ENCODE results near the gene HRCT1. TPM values are rescaled to one million over a fixed set of nuclear protein-coding genes. Genes with fewer than 3 reads are reported as not detected.

Gene HRCT1
- total RNA-seq, 1 experiment from 2014 or later = 0.32 TPM

- no peaks in the 10 kb centered on the region for H3K27me3 ChIP-seq (ENCODE audit: insufficient read depth, low read length)
- H3K4me2 ChIP-seq (ENCODE audit: low read length) = no peak overlapping the region
- POLR2A ChIA-PET = no interaction called here
- no peak overlapping the region for H3K9ac ChIP-seq (ENCODE audit: low read length)
- ATAC-seq (no peak), DNase-seq (ENCODE audit: low read depth, low spot score) (no peak)
- H3K9me3 ChIP-seq (ENCODE audit: control insufficient read depth in 1 of 2, insufficient read depth in 1 of 2, low read depth in 1 of 2, low read length in 2 of 2) = no peaks in the 10 kb centered on the region
- no peaks in the 10 kb centered on the region for H3K9me2 ChIP-seq (ENCODE audit: insufficient read depth)
- H2AFZ ChIP-seq (ENCODE audit: low read depth, low read length, poor library complexity, severe bottlenecking) = no peak overlapping the region
- TF ChIP-seq YY1 (IDR thresholded peaks at IDR 0.05; ENCODE audit: extremely low read depth, insufficient replicate concordance, low read depth, low read length) = no peak
- no peak for TF ChIP-seq CEBPB (IDR thresholded peaks at IDR 0.05; ENCODE audit: low read depth)
- TF ChIP-seq CTCF (IDR thresholded peaks at IDR 0.05 in 2 of 3, conservative IDR thresholded peaks at IDR 0.05 in 1 of 3; ENCODE audit: borderline replicate concordance in 1 of 3, insufficient read depth in 1 of 3, low read depth in 2 of 3, low read length in 2 of 3) = no peak
- TF ChIP-seq FOSL1 (IDR thresholded peaks at IDR 0.05; ENCODE audit: low read depth) = no peak
- TF ChIP-seq RAD21 (IDR thresholded peaks at IDR 0.05; ENCODE audit: low read depth) = no peak
- TF ChIP-seq ATF3 (IDR thresholded peaks at IDR 0.05) = no peak
- TF ChIP-seq ZNF274 (IDR thresholded peaks at IDR 0.05; ENCODE audit: low read depth, low read length) = no peak
- TF ChIP-seq EZH2 (IDR thresholded peaks at IDR 0.05) = no peak
- no peak for TF ChIP-seq ZFX (IDR thresholded peaks at IDR 0.05)
- no peak for TF ChIP-seq SP1 (IDR thresholded peaks at IDR 0.05; ENCODE audit: low read depth)
- H4K20me1 ChIP-seq (ENCODE audit: insufficient read depth) = no peaks in the 10 kb centered on the region
- no peaks in the 10 kb centered on the region for H3K79me2 ChIP-seq (ENCODE audit: insufficient read depth, low read length)
- H3K4me1 ChIP-seq (ENCODE audit: control insufficient read depth in 1 of 2, insufficient read depth in 2 of 2, low read length in 2 of 2) = no peaks in the 10 kb centered on the region
- CTCF ChIA-PET = interaction anchor here (1.1 kb wide), 1 partner anchor 9 kb away, joined by 5 read pairs; no protein-coding TSS in a partner anchor
- RAD21 ChIA-PET (ENCODE audit: low non-redundant PET in 1 of 2, low total read pairs in 2 of 2, uncharacterized antibody in 2 of 2, unreplicated experiment in 2 of 2) = no interaction called here
- no peak overlapping the region for H3K4me3 ChIP-seq (replicated peaks in 1 of 2; ENCODE audit: low read depth in 1 of 2, low read length in 2 of 2)
- H3K27ac ChIP-seq (ENCODE audit: low read depth, low read length) = no peak overlapping the region
- BruUV-seq (replicated peaks) = no TSS peak
- H3K36me3 ChIP-seq (ENCODE audit: control insufficient read depth in 1 of 2, insufficient read depth in 2 of 2, low read length in 2 of 2) = no peaks in the 10 kb centered on the region
- intact Hi-C loops (cut with micrococcal nuclease) = no loop called here
Observed at GRCh38 chr9:35935755-35936509, 29.9 kb downstream of the HRCT1 start.

All from HCT116 (cell line).